CD14-positive monocyte (primary cell): Measurements from ENCODE around the gene GPR37. TPM values are rescaled to one million over a fixed set of nuclear protein-coding genes. Genes with fewer than 3 reads are reported as not detected.

Experiments used
- DNase-seq, 3 donors: peaks; one replicate each; pipeline ENCODE4 v3.0.0-alpha.2; 2011 to 2022
- H2AFZ ChIP-seq: 2 replicates; pipeline ENCODE4 v1.6.0; 2012; ENCODE audit warnings: mild to moderate bottlenecking, low read depth, low read length, inconsistent platforms; ENCODE audit not compliant: insufficient read depth, poor library complexity, severe bottlenecking
- H3K27ac ChIP-seq, 2 donors: 1 replicate in 1 of 2; 2 replicates in 1 of 2; pipeline ENCODE4 v1.5.1; 2012 to 2013; ENCODE audit warnings: low read length in 2 of 2, control low read depth in 1 of 2, inconsistent platforms in 1 of 2, low read depth in 1 of 2, mild to moderate bottlenecking in 1 of 2
- H3K27me3 ChIP-seq, 2 donors: one replicate each; pipeline versions ENCODE4 v1.6.0 to v1.6.1; 2011 to 2013; ENCODE audit warnings: low read length in 2 of 2; ENCODE audit not compliant: control insufficient read depth in 2 of 2, insufficient read depth in 2 of 2
- H3K36me3 ChIP-seq, 2 donors: replicated peaks in 1 of 2; 1 replicate in 1 of 2; 2 replicates in 1 of 2; pipeline versions ENCODE4 v1.5.1 to v1.6.1; 2012 to 2013; ENCODE audit warnings: low read length in 2 of 2, control low read depth in 1 of 2, inconsistent platforms in 1 of 2, mild to moderate bottlenecking in 1 of 2; ENCODE audit not compliant: insufficient read depth in 2 of 2, control insufficient read depth in 1 of 2
- H3K4me1 ChIP-seq, 2 donors: 1 replicate in 1 of 2; 2 replicates in 1 of 2; pipeline versions ENCODE4 v1.5.1 to v1.6.1; 2012 to 2013; ENCODE audit warnings: low read length in 2 of 2, control low read depth in 1 of 2, inconsistent platforms in 1 of 2, mild to moderate bottlenecking in 1 of 2, moderate library complexity in 1 of 2; ENCODE audit not compliant: insufficient read depth in 2 of 2, control insufficient read depth in 1 of 2
- H3K4me2 ChIP-seq: replicated peaks from 2 replicates; pipeline ENCODE3; 2012; ENCODE audit warnings: low read length, moderate library complexity, mild to moderate bottlenecking; ENCODE audit not compliant: poor library complexity, severe bottlenecking; ENCODE audit errors: extremely low read depth
- H3K4me3 ChIP-seq, 3 experiments: fragments of 200-600 bp in 1 of 3; sonication (generic) in 1 of 3; replicated peaks in 1 of 3; 1 replicate in 2 of 3; 2 replicates in 1 of 3; pipeline ENCODE4 v1.5.1; 2011 to 2013; ENCODE audit warnings: low read length in 3 of 3, mild to moderate bottlenecking in 3 of 3, control low read depth in 2 of 3, low read depth in 2 of 3, inconsistent platforms in 1 of 3, moderate library complexity in 1 of 3
- H3K79me2 ChIP-seq: 2 replicates; pipeline ENCODE4 v1.6.0; 2012; ENCODE audit warnings: mild to moderate bottlenecking, control low read depth, inconsistent platforms, low read length, moderate library complexity; ENCODE audit not compliant: insufficient read depth
- H3K9ac ChIP-seq: 2 replicates; pipeline ENCODE4 v1.6.0; 2017; ENCODE audit warnings: low read length, mild to moderate bottlenecking; ENCODE audit not compliant: insufficient read depth, poor library complexity, severe bottlenecking
- H3K9me3 ChIP-seq, 2 donors: replicated peaks in 1 of 2; 1 replicate in 1 of 2; 2 replicates in 1 of 2; pipeline versions ENCODE4 v1.5.1 to v1.6.1; 2012 to 2013; ENCODE audit warnings: low read length in 2 of 2, control low read depth in 1 of 2; ENCODE audit not compliant: control insufficient read depth in 1 of 2, insufficient read depth in 1 of 2
- H4K20me1 ChIP-seq: 2 replicates; pipeline ENCODE4 v1.6.0; 2012; ENCODE audit warnings: mild to moderate bottlenecking, low read length, control low read depth, moderate library complexity; ENCODE audit not compliant: insufficient read depth
- H3K27ac Mint-ChIP-seq, 7 donors: one replicate each; pipeline ENCODE4 v1.8.0; 2020; ENCODE audit warnings: mild to moderate bottlenecking in 7 of 7, mixed read lengths in 7 of 7, moderate library complexity in 6 of 7, inconsistent platforms in 2 of 7
- H3K27me3 Mint-ChIP-seq, 3 donors: one replicate each; pipeline ENCODE4 v1.8.0; 2021 to 2022; ENCODE audit warnings: low read depth in 3 of 3, mild to moderate bottlenecking in 3 of 3, mixed read lengths in 3 of 3, moderate library complexity in 3 of 3, inconsistent platforms in 1 of 3
- H3K36me3 Mint-ChIP-seq, 2 donors: one replicate each; pipeline ENCODE4 v1.8.0; 2020; ENCODE audit warnings: mixed read lengths in 2 of 2, inconsistent platforms in 1 of 2, mild to moderate bottlenecking in 1 of 2
- H3K4me1 Mint-ChIP-seq: one replicate; pipeline ENCODE4 v1.8.0; 2020; ENCODE audit warnings: mild to moderate bottlenecking, mixed read lengths
- H3K4me3 Mint-ChIP-seq, 2 donors: one replicate each; pipeline ENCODE4 v1.8.0; 2020; ENCODE audit warnings: mild to moderate bottlenecking in 2 of 2, mixed read lengths in 2 of 2, moderate library complexity in 1 of 2
- H3K9me3 Mint-ChIP-seq, 7 donors: one replicate each; pipeline ENCODE4 v1.8.0; 2020 to 2022; ENCODE audit warnings: mixed read lengths in 7 of 7, mild to moderate bottlenecking in 6 of 7, moderate library complexity in 6 of 7, inconsistent platforms in 2 of 7
- CTCF ChIP-seq: fragments of 200-600 bp; IDR thresholded peaks from one replicate; pipeline ENCODE4 v1.8.0; 2022; ENCODE audit warnings: antibody characterized with exemption, mild to moderate bottlenecking
- WGBS: methylation state at CpG from one replicate; pipeline ENCODE4 v1.1.5; 2013; ENCODE audit warnings: missing lambda C conversion rate; ENCODE audit not compliant: insufficient coverage; 5-methylcytosine and 5-hydroxymethylcytosine counted together
- intact Hi-C, 2 donors: fragments of 100-400 bp; cut with micrococcal nuclease; formaldehyde crosslinking; loops; one replicate each; pipeline versions ENCODE4 v1.15.0 to v1.15.1; 2023
- polyA plus RNA-seq, 3 donors: library from polyadenylated mRNA; depleted of rRNA in 1 of 3; unstranded in 2 of 3; stranded (reverse) in 1 of 3; fragments of 300-500 nt in 2 of 3; fragments of >200 nt in 1 of 3; fragmentation: Illumina TruSeq in 2 of 3; gene quantifications; 1 replicate in 2 of 3; 2 replicates in 1 of 3; pipeline ENCODE4 v1.2.3, GENCODE V29; 2012 to 2021

The GPR37 gene
- polyA plus RNA-seq, 3 donors = not detected

GRCh38 chr7:124728610-124729009, 37.0 kb downstream of the GPR37 start:
- H3K9me3 ChIP-seq = no peaks in the 10 kb centered on the region
- H3K9me3 Mint-ChIP-seq = peaks cover 0 to 23% (median 8%) of the 10 kb centered on the region in 7 donors
- no peak overlapping the region for H3K4me3 ChIP-seq
- intact Hi-C loops = no loop called here
- WGBS = 0% methylated on average over 1 of the region's 1 CpG
- H3K36me3 ChIP-seq = no peaks in the 10 kb centered on the region
- H3K4me1 ChIP-seq = no peaks in the 10 kb centered on the region
- H3K36me3 Mint-ChIP-seq = no peaks in the 10 kb centered on the region
- peaks cover 0 to 2% (median 0%) of the 10 kb centered on the region in 3 donors for H3K27me3 Mint-ChIP-seq
- no peaks in the 10 kb centered on the region for H3K27me3 ChIP-seq
- H3K27ac Mint-ChIP-seq = no peak overlapping the region
- no peak overlapping the region for H3K27ac ChIP-seq
- no peak for TF ChIP-seq CTCF
- DNase-seq = no peak
- no peak overlapping the region for H3K4me2 ChIP-seq
- H4K20me1 ChIP-seq = no peaks in the 10 kb centered on the region
- no peak overlapping the region for H2AFZ ChIP-seq
- no peaks in the 10 kb centered on the region for H3K79me2 ChIP-seq
- no peaks in the 10 kb centered on the region for H3K4me1 Mint-ChIP-seq
- no peak overlapping the region for H3K9ac ChIP-seq
- no peak overlapping the region for H3K4me3 Mint-ChIP-seq

GRCh38 chr7:124724507-124725192, 40.9 kb downstream of the GPR37 start:
- Mint-ChIP-seq H3K4me1 (no peaks in the 10 kb centered on the region), H3K27ac (no peak overlapping the region), H3K36me3 (no peaks in the 10 kb centered on the region), H3K4me3 (no peak overlapping the region), H3K9me3 (peaks cover 0 to 6% (median 0%) of the 10 kb centered on the region in 7 donors), H3K27me3 (peaks cover 0 to 2% (median 2%) of the 10 kb centered on the region in 3 donors)
- H3K9me3 ChIP-seq = no peaks in the 10 kb centered on the region
- H3K36me3 ChIP-seq = no peaks in the 10 kb centered on the region
- H3K4me2 ChIP-seq = no peak overlapping the region
- no peak for DNase-seq
- no peaks in the 10 kb centered on the region for H3K27me3 ChIP-seq
- no peaks in the 10 kb centered on the region for H4K20me1 ChIP-seq
- H3K4me3 ChIP-seq = no peak overlapping the region
- WGBS = 57% methylated on average over 1 of the region's 4 CpGs
- no peak overlapping the region for H2AFZ ChIP-seq
- no peaks in the 10 kb centered on the region for H3K79me2 ChIP-seq
- intact Hi-C loops = no loop called here
- no peak overlapping the region for H3K9ac ChIP-seq
- no peak for TF ChIP-seq CTCF
- no peaks in the 10 kb centered on the region for H3K4me1 ChIP-seq
- no peak overlapping the region for H3K27ac ChIP-seq
